Astrocyte of the spinal cord (primary cell): ENCODE data around the gene SCN4A.

Experiments
- DNase-seq: peaks from one replicate; pipeline ENCODE4 v3.0.0; 2011; ENCODE audit warnings: low read depth, low spot score
- H3K4me3 ChIP-seq: 2 replicates; pipeline ENCODE4 v1.5.1; 2011; ENCODE audit warnings: low read depth, mild to moderate bottlenecking, low read length, moderate library complexity
- in situ Hi-C: cut with HindIII; loops from 2 replicates; pipeline ENCODE4 v1.10.0; 2017; ENCODE audit warnings: low sequenced_read_pairs
- TF ChIP-seq, protein P1 (sequence below): IDR thresholded peaks from 2 replicates; pipeline ENCODE4 v1.5.1; 2012; ENCODE audit warnings: low read depth, mild to moderate bottlenecking, low read length, inconsistent platforms

Gene SCN4A

DNA sequence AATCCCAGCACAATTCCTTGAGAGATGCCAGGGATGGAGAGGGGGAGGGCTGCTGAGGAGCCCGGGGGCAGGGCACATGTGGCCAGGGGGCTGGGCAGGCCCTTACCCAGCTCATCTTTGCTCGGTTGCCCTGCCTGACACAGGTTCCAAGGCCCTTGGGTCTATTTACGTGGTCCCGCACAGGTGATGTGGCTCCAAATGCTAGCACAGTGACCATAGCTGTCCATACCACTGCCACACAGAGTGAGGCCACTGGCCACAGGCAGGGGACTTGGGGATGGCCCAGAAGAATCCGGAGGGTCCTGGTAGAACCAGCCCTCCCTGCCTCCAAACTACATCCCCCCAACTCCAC, 15.4 kb upstream of the SCN4A start:
- DNase-seq = no peak
- TF ChIP-seq, protein P1, sequence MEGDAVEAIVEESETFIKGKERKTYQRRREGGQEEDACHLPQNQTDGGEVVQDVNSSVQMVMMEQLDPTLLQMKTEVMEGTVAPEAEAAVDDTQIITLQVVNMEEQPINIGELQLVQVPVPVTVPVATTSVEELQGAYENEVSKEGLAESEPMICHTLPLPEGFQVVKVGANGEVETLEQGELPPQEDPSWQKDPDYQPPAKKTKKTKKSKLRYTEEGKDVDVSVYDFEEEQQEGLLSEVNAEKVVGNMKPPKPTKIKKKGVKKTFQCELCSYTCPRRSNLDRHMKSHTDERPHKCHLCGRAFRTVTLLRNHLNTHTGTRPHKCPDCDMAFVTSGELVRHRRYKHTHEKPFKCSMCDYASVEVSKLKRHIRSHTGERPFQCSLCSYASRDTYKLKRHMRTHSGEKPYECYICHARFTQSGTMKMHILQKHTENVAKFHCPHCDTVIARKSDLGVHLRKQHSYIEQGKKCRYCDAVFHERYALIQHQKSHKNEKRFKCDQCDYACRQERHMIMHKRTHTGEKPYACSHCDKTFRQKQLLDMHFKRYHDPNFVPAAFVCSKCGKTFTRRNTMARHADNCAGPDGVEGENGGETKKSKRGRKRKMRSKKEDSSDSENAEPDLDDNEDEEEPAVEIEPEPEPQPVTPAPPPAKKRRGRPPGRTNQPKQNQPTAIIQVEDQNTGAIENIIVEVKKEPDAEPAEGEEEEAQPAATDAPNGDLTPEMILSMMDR = no peak
- in situ Hi-C loops = no loop called here

DNA sequence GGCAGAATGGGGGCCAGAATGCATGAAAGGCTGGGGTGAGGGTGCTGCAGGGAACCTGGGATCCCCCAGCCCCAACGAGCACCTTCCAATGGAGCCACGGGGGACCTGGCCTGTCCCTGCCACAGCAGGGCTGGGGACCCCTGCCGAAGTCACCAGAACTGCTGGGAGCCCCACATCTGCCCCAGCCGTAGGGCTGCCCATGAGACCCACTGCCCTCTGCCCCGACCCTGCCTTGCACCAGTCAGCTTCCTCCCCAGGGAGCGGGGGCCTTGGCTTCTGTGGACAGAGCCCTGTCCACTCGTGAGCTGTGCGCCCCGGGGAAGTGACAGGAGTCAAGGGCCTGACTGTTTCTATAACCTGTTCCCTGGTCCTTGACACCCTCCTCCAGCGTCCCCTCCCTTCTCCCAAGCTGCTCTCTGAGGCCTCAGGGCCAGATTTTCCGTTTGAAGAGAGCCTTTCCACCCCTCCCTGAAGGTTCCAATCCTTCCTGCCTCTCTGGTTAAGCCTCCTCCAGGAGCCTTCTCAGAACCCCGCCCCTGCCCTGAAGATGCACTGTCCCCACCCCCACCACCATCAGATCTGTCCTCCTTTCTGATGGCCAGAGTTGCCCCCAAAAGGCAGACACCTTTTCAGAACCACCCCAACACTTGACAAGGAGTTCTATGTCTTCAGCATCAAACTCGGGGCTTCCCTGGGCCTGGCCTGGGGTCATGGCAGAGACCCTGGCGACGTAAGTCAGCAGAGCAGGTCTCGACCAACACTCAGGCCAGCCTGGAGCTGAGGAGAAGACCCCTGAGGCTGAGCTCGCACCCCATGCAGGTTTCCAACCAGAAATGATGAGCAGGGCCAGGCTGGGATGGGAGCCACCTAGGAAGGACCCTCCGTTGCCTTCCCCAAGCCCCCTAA, 14.8 kb upstream of the SCN4A start:
- in situ Hi-C loops = no loop called here
- TF ChIP-seq, protein P1 = no peak
- H3K4me3 ChIP-seq = no peak overlapping the region
- DNase-seq = no peak

More for the DNA sequence above, 15.4 kb upstream of the SCN4A start:
- H3K4me3 ChIP-seq = no peak overlapping the region

DNA sequence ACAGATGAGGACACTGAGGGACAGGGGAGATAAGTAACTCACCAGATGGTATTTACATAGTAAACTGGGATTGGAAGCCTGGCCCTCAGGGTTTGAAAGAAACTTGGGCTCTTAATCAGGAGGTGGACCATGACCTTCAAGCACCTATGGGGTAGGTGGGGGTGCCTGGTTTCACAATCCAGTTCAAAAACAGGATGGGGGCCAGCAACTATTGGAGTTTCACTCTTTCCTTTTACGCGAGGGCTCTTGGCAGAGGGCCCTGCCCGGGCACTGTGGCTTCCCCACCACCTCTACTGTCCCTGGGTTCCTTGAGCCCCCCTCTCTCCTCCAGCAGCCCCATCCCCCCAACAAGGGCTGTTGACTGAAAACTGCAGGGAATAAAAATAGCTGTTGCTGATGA, 14.1 kb upstream of the SCN4A start:
- TF ChIP-seq, protein P1 = no peak
- DNase-seq = no peak
- in situ Hi-C loops = no loop called here
- no peak overlapping the region for H3K4me3 ChIP-seq

DNA sequence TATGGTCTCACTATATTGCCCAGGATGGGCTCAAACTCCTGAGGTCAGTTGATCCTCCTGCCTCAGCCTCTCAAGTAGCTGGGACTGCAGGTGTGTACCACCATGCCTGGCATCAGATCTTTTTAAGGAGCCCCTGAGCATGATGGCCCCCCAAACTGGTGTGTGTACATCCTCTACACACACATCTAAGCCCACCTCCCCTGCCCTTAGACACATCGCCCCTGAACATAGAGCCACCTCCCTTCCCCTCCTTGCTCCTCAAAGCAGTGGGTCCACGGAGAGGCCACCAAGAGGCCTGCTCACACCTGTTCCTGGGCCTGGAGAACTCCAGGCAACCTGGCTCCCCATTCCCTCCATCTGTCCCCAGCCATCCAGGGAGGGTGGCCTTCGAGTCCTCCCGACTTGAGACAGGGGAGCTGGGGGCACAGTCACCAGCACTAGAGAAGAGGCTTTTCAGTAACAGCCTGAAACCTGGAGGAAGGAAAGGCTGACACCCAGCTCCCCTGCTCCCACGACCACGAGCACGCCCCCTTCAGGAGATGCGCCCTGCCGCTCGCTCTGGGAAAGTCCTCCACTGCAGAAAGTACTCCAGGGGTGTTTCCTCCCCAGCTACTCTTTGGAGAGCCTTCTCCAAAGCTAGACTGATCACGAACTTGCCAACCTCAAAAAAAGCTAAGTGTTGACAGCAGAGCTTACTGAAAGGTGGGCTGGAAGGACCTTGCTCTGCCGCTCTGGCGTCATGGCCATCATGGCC, 12.8 kb upstream of the SCN4A start:
- in situ Hi-C loops = no loop called here
- TF ChIP-seq, protein P1 = no peak
- H3K4me3 ChIP-seq = no peak overlapping the region
- DNase-seq = no peak

DNA sequence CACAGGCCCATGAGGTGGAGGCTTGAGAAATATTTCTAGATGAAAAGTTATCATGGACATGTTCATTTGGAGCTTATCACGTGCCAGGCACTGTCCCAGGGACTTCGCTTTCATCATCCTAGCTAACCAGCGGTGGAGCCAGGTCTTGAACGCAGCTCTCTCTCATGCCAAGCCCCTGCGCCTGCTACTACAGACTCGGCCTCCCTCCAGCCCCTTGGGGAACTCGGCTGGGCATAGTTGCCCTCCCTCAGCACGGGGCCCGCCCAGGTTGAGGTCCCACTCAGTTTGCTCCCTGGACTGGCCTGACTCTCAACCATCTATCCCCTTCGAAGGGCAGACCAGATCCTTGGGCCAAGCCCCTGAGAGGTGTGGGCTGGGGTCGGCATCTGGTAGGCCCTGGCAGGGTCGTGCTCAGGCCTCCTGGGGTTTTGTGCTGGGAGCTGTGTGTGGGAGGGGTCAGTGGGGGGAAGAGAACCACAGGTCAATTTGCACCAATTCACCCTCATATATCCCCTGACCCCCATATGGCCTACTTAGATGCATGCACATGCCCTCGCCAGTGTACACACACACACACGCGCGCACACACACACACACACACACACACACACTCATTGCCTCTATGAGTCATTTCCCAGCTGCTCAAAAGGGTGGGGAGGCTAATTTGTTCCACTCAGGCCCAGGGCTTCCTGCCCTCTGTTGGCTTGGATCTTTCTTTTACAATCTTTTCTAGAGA, 12.1 kb upstream of the SCN4A start:
- TF ChIP-seq, protein P1 = no peak
- no peak overlapping the region for H3K4me3 ChIP-seq
- DNase-seq = peak; percentile 89
- in situ Hi-C loops = no loop called here

DNA sequence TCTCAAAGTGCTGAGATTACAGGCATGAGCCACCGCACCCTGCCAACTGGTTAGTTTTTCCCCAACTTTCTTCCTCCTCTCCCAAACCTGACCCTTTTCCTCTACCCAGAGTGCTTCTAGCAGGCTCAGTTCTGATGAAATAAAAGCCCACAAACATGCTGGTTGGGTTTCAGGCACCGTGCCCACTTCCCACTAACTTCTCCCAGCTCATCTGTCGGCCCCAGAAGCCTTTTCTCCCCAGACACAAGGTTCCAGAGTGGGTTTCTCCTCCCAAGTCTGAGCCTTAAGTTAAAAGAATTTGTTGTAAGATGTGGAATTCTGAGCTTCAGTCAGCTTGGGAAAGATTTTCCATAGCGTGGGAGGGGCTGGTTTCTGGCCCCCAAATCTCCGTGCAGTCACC, 11.5 kb upstream of the SCN4A start:
- H3K4me3 ChIP-seq = no peak overlapping the region
- in situ Hi-C loops = no loop called here
- DNase-seq = peak; percentile 55
- TF ChIP-seq, protein P1 = no peak
